ENCODE results near the gene STAB1.

Gene STAB1

DNA sequence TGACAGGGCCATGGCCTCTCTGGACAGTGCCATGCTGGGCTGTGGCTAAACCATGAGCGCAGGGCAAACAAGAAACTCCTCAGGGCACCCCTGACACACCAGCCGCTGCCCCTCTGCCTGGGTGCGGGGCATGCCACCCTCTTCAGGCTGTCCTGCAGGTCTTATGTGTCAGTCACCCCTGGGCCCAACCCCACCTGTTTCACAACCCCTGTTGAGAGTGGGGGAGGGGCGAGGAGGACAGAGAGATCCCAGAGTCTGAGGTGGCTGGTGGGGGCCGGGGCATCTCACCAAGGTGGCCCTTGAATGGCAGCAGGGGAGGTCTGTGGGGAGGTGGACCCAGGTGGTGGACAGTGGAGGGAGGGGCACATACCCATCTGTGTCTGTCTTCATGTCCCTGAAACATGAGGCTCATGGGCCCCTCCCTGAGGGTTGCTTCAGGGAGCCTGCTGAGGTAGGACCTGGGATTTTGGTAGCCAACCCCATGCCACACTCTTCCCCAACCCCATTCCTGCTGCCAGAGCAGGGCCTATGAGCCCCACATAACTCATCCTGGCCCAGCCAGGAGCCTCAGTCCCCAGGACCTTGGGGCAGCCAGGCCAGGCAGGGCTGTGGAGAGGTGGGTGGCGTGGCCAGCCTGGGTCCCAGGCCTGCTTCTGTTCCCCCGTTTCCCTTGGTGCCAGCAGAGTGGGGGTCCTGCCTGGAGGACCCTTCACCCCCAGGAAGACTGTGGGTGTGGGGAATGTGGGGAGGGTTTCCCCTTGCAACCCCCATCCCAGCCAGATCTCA lies 1.7 kb upstream of the STAB1 start:
- DNase-seq (ENCODE audit: low read depth) = no peak
- H3K4me3 ChIP-seq (ENCODE audit: low read depth, low read length) = no peak overlapping the region
- TF ChIP-seq, protein P1, sequence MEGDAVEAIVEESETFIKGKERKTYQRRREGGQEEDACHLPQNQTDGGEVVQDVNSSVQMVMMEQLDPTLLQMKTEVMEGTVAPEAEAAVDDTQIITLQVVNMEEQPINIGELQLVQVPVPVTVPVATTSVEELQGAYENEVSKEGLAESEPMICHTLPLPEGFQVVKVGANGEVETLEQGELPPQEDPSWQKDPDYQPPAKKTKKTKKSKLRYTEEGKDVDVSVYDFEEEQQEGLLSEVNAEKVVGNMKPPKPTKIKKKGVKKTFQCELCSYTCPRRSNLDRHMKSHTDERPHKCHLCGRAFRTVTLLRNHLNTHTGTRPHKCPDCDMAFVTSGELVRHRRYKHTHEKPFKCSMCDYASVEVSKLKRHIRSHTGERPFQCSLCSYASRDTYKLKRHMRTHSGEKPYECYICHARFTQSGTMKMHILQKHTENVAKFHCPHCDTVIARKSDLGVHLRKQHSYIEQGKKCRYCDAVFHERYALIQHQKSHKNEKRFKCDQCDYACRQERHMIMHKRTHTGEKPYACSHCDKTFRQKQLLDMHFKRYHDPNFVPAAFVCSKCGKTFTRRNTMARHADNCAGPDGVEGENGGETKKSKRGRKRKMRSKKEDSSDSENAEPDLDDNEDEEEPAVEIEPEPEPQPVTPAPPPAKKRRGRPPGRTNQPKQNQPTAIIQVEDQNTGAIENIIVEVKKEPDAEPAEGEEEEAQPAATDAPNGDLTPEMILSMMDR (IDR thresholded peaks at IDR 0.05; ENCODE audit: control insufficient read depth, extremely low read depth, insufficient read depth) = no peak

DNA sequence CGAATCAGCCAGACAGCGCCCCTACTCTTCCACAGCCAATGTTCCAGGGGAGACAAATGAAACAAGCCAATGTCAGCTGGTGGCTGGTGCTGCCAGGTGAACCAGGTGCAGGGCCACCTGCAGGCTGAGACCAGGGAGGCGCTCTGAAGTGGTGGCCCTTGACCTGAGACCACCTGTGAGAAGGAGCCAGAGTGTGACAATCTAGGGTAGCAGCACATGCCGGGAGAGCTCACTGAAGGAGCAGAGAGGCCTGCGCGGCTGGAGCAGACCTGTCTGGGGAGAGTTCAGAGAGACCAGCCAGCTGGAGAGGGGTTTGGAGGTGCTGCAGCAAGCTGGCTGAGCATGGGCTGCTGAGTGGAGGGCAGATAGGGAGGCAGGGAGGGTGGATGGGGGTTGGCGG lies 693 bp upstream of the STAB1 start:
- no peak for DNase-seq (ENCODE audit: low read depth)
- TF ChIP-seq, protein P1 (IDR thresholded peaks at IDR 0.05; ENCODE audit: control insufficient read depth, extremely low read depth, insufficient read depth) = no peak
- H3K4me3 ChIP-seq (ENCODE audit: low read depth, low read length) = no peak overlapping the region

- TF ChIP-seq, protein P1 (IDR thresholded peaks at IDR 0.05; ENCODE audit: control insufficient read depth, extremely low read depth, insufficient read depth) = no peak
- DNase-seq (ENCODE audit: low read depth) = no peak
- H3K4me3 ChIP-seq (ENCODE audit: low read depth, low read length) = no peak overlapping the region
Observed at GRCh38 chr3:52495777-52496602, 852 bp downstream of the STAB1 start.

- no peak overlapping the region for H3K4me3 ChIP-seq (ENCODE audit: low read depth, low read length)
- DNase-seq (ENCODE audit: low read depth) = no peak
- TF ChIP-seq, protein P1 (IDR thresholded peaks at IDR 0.05; ENCODE audit: control insufficient read depth, extremely low read depth, insufficient read depth) = no peak
Observed at GRCh38 chr3:52498137-52499054, 3.3 kb downstream of the STAB1 start.

- H3K4me3 ChIP-seq (ENCODE audit: low read depth, low read length) = no peak overlapping the region
- TF ChIP-seq, protein P1 (IDR thresholded peaks at IDR 0.05; ENCODE audit: control insufficient read depth, extremely low read depth, insufficient read depth) = no peak
- no peak for DNase-seq (ENCODE audit: low read depth)
Observed at GRCh38 chr3:52501046-52501445, 5.9 kb downstream of the STAB1 start.

DNA sequence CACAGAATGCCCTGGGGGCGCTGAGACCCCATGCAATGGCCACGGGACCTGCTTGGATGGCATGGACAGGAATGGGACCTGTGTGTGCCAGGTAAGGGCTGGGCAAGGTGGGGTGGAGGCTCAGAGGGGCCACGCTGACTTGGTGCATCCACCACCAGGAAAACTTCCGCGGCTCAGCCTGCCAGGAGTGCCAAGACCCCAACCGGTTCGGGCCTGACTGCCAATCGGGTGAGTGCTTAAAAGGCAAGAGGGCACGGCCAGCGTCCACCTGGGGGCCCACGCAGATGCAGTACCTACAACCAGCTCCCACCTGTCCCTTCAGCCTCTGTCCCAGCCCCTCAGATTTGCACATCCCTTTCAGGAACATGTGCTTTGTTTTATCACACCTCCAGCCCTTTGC lies 6.9 kb downstream of the STAB1 start:
- DNase-seq (ENCODE audit: low read depth) = no peak
- no peak overlapping the region for H3K4me3 ChIP-seq (ENCODE audit: low read depth, low read length)
- TF ChIP-seq, protein P1 (IDR thresholded peaks at IDR 0.05; ENCODE audit: control insufficient read depth, extremely low read depth, insufficient read depth) = no peak
